ENCODE data around the gene ARHGAP6.

ARHGAP6 gene

GRCh38 chrX:11100281-11101035 lies 565.3 kb downstream of the ARHGAP6 start:
- Histone ChIP-seq H3K36me3 (no peaks in the 10 kb centered on the region), H3K9ac (no peak overlapping the region), H3K27me3 (peaks cover 65 to 95% (median 88%) of the 10 kb centered on the region in 11 experiments), H3K4me2 (no peak overlapping the region), H4K20me1 (no peaks in the 10 kb centered on the region), H3K9me3 (replicated peaks in 1 of 11) (0 out of 22 replicates have a peak, but pooled peaks cover 0 to 4% (median 0%) of the 10 kb centered on the region in 11 experiments), H3K4me3 (no peak overlapping the region), H3K4me1 (no peaks in the 10 kb centered on the region; a peak in 1 of 20 replicates), H3K27ac (no peak overlapping the region)
- TF ChIP-seq Cebpa-rat (IDR thresholded peaks at IDR 0.05) = no peak

DNA sequence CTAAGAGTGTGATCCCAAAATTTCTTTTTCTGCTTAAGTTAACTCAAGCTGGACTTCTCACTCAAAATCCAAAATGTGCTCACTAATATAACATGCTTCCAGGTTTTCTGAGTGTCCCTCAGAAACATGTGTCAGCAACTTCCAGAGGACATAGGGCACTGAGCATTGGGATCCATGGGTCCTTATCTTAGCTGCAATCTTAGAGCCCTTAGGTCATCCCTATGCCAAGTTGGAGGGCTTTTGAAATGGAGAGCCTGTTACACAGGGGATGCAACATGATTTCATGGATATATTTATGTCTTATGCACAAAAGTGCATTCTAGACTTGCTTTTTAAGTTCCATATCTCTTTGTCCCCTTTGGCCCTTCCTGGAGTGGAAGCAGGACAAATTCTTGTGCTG lies 566.3 kb downstream of the ARHGAP6 start:
- Histone ChIP-seq H3K9ac (no peak overlapping the region), H3K9me3 (replicated peaks in 1 of 11) (0 out of 22 replicates have a peak, but pooled peaks cover 0 to 4% (median 0%) of the 10 kb centered on the region in 11 experiments), H3K4me1 (no peaks in the 10 kb centered on the region; a peak in 1 of 20 replicates), H3K27me3 (peaks cover 58 to 94% (median 84%) of the 10 kb centered on the region in 11 experiments; a peak in 21 of 22 replicates), H3K4me2 (no peak overlapping the region), H3K4me3 (no peak overlapping the region), H4K20me1 (no peaks in the 10 kb centered on the region), H3K27ac (no peak overlapping the region), H3K36me3 (no peaks in the 10 kb centered on the region)
- no peak for TF ChIP-seq Cebpa-rat (IDR thresholded peaks at IDR 0.05)

GRCh38 chrX:11097933-11098332 lies 567.8 kb downstream of the ARHGAP6 start:
- Histone ChIP-seq H3K9me3 (replicated peaks in 1 of 11) (0 out of 22 replicates have a peak, but pooled peaks cover 0 to 4% (median 0%) of the 10 kb centered on the region in 11 experiments), H3K27me3 (peaks cover 53 to 95% (median 86%) of the 10 kb centered on the region in 11 experiments; a peak in 21 of 22 replicates), H4K20me1 (no peaks in the 10 kb centered on the region), H3K4me3 (no peak overlapping the region), H3K27ac (no peak overlapping the region), H3K9ac (no peak overlapping the region), H3K4me2 (no peak overlapping the region), H3K4me1 (no peaks in the 10 kb centered on the region; a peak in 1 of 20 replicates), H3K36me3 (no peaks in the 10 kb centered on the region)
- no peak for TF ChIP-seq Cebpa-rat (IDR thresholded peaks at IDR 0.05)

DNA sequence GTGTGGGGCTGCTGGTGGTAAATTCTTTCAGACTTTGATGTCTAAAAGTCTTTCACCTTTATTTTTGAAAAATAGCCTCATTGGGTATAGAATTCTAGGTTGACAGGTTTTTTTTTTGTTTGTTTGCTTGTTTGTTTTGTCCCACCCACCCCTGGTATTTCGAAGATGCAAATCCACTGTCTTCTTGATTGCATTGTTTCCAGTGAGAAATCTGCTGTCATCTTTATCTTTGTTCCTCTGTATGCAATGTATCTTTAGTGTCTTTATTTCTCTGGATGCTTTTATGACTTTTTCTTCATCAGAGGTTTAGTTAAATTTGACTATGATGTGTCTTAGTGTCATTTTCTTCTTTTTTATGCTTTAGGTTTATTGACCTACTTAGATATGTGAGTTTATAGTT lies 575.9 kb downstream of the ARHGAP6 start:
- H3K27me3 ChIP-seq = peaks cover 57 to 98% (median 92%) of the 10 kb centered on the region in 11 experiments
- no peaks in the 10 kb centered on the region for H4K20me1 ChIP-seq
- H3K4me2 ChIP-seq = no peak overlapping the region
- no peaks in the 10 kb centered on the region for H3K4me1 ChIP-seq
- peaks cover 32 to 40% (median 36%) of the 10 kb centered on the region in 11 experiments for H3K9me3 ChIP-seq (replicated peaks in 1 of 11)
- H3K36me3 ChIP-seq = no peaks in the 10 kb centered on the region
- H3K27ac ChIP-seq = no peak overlapping the region
- no peak overlapping the region for H3K4me3 ChIP-seq
- no peak overlapping the region for H3K9ac ChIP-seq
- TF ChIP-seq Cebpa-rat (IDR thresholded peaks at IDR 0.05) = no peak
